HFFc6 (cell line): ENCODE measurements around the gene MRPS27. TPM values are rescaled to one million over a fixed set of nuclear protein-coding genes. Genes with fewer than 3 reads are reported as not detected.

ENCODE experiments used
- DNase-seq: peaks from one replicate; pipeline ENCODE4 v3.0.0-alpha.2; 2018
- H3K27ac Mint-ChIP-seq: 2 replicates; pipeline ENCODE4 v1.8.0; 2020; ENCODE audit warnings: mild to moderate bottlenecking, mixed read lengths
- H3K27me3 Mint-ChIP-seq: 2 replicates; pipeline ENCODE4 v1.8.0; 2021; ENCODE audit warnings: mild to moderate bottlenecking, moderate library complexity, mixed read lengths; ENCODE audit not compliant: insufficient read depth
- H3K36me3 Mint-ChIP-seq: 2 replicates; pipeline ENCODE4 v1.8.0; 2021; ENCODE audit warnings: low read depth, mixed read lengths
- H3K4me1 Mint-ChIP-seq: 2 replicates; pipeline ENCODE4 v1.8.0; 2020; ENCODE audit warnings: low read depth, mixed read lengths
- H3K4me3 Mint-ChIP-seq: 2 replicates; pipeline ENCODE4 v1.8.0; 2020; ENCODE audit warnings: mild to moderate bottlenecking, moderate library complexity, mixed read lengths
- H3K9me3 Mint-ChIP-seq: 2 replicates; pipeline ENCODE4 v1.8.0; 2020; ENCODE audit warnings: mild to moderate bottlenecking, mixed read lengths
- CTCF ChIP-seq: fragments of 200-600 bp; sonication (generic); IDR thresholded peaks from 2 replicates; pipeline ENCODE4 v1.5.0; 2021; ENCODE audit warnings: antibody characterized with exemption, mild to moderate bottlenecking
- total RNA-seq, 6 experiments: library from RNA; stranded (reverse); fragmentation: NEBNext Ultra II Directional; extraction: Animal tissue kit (Norgen Biotek cat#: 25700); gene quantifications; 2 replicates in 1 of 6; 3 replicates in 5 of 6; pipeline ENCODE4 v1.2.3, GENCODE V29; 2021

The MRPS27 gene
- total RNA-seq, 6 experiments from 2014 or later = 46.1 to 74.1 (median 57.9) TPM

- no peak for DNase-seq
- peaks cover 4% of the 10 kb centered on the region; the same call in 1 of the 2 replicates for H3K27me3 Mint-ChIP-seq
- H3K4me1 Mint-ChIP-seq = peaks cover 15% of the 10 kb centered on the region
- TF ChIP-seq CTCF = no peak
- H3K27ac Mint-ChIP-seq = no peak overlapping the region
- peaks cover 84% of the 10 kb centered on the region for H3K36me3 Mint-ChIP-seq
- H3K9me3 Mint-ChIP-seq = no peaks in the 10 kb centered on the region; the same call in 1 of the 2 replicates
- H3K4me3 Mint-ChIP-seq = no peak overlapping the region
Measured at GRCh38 chr5:72197393-72197792, 122.6 kb downstream of the MRPS27 start.

GRCh38 chr5:72195581-72195980, 124.5 kb downstream of the MRPS27 start:
- H3K9me3 Mint-ChIP-seq = no peaks in the 10 kb centered on the region; the same call in 1 of the 2 replicates
- H3K36me3 Mint-ChIP-seq = peaks cover 95% of the 10 kb centered on the region
- H3K27ac Mint-ChIP-seq = no peak overlapping the region
- H3K27me3 Mint-ChIP-seq = peaks cover 4% of the 10 kb centered on the region; the same call in 1 of the 2 replicates
- no peak overlapping the region; the same call in 1 of the 2 replicates for H3K4me3 Mint-ChIP-seq
- no peak for TF ChIP-seq CTCF
- DNase-seq = no peak
- peaks cover 20% of the 10 kb centered on the region for H3K4me1 Mint-ChIP-seq

- no peak for DNase-seq
- no peak overlapping the region for H3K27ac Mint-ChIP-seq
- peaks cover 20% of the 10 kb centered on the region for H3K4me1 Mint-ChIP-seq
- peaks cover 4% of the 10 kb centered on the region; the same call in 1 of the 2 replicates for H3K27me3 Mint-ChIP-seq
- H3K4me3 Mint-ChIP-seq = no peak overlapping the region
- no peak for TF ChIP-seq CTCF
- H3K36me3 Mint-ChIP-seq = peaks cover 96% of the 10 kb centered on the region
- H3K9me3 Mint-ChIP-seq = no peaks in the 10 kb centered on the region; the same call in 1 of the 2 replicates
Measured at GRCh38 chr5:72194846-72195245, 125.2 kb downstream of the MRPS27 start.

- Mint-ChIP-seq H3K4me3 (no peak overlapping the region), H3K27me3 (peaks cover 2% of the 10 kb centered on the region; the same call in 1 of the 2 replicates), H3K9me3 (no peaks in the 10 kb centered on the region; the same call in 1 of the 2 replicates), H3K36me3 (peaks cover 88% of the 10 kb centered on the region), H3K4me1 (peaks cover 32% of the 10 kb centered on the region), H3K27ac (peak overlapping the region; percentile 8; the same call in 1 of the 2 replicates)
- TF ChIP-seq CTCF = no peak
- DNase-seq = no peak
Measured at GRCh38 chr5:72191404-72191803, 128.6 kb downstream of the MRPS27 start.

GRCh38 chr5:72189146-72189545, 130.9 kb downstream of the MRPS27 start:
- no peak for TF ChIP-seq CTCF
- Mint-ChIP-seq H3K4me3 (no peak overlapping the region), H3K4me1 (peaks cover 45% of the 10 kb centered on the region), H3K9me3 (no peaks in the 10 kb centered on the region), H3K27ac (no peak overlapping the region), H3K27me3 (no peaks in the 10 kb centered on the region; the same call in 1 of the 2 replicates), H3K36me3 (peaks cover 88% of the 10 kb centered on the region)
- DNase-seq = no peak
